GM12872 (cell line): ENCODE results near the gene FNDC3B.

Source experiments
- TF ChIP-seq, protein P1 (sequence below): IDR thresholded peaks from 3 replicates; pipeline ENCODE4 v1.5.1; 2011; ENCODE audit warnings: low read depth, mild to moderate bottlenecking, low read length, moderate library complexity; ENCODE audit not compliant: insufficient read depth

Gene FNDC3B

DNA sequence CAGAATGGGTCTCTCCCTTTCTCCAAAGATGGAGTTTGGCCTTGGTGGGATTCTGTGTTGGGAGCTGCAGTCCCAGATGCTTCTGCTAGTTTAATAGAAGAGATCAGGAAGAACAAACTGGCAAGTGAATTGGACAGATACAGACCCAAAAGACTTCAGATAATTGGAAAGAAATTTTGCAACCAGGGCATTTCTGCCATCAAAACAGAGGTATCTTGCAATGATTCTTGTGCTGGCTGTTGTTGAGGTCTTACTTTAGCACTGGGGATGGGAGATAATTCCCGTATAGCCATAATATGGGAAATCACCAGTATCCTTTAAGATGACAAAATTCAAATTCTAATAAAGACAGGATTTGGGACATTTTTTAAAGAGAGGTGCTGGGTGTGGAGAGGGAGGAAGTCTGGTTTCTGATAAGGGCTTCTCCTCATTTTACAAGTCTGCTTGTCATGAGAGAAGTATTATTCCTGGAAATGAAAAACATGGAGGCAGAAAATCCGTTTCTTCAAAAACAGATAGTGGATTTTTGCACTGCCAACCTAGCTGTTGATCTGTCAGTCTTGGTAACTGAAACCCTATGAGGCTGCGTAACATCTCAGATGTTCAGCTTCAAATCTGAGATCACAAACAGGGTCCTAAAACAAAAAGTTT, 40.1 kb downstream of the FNDC3B start:
- TF ChIP-seq, protein P1, sequence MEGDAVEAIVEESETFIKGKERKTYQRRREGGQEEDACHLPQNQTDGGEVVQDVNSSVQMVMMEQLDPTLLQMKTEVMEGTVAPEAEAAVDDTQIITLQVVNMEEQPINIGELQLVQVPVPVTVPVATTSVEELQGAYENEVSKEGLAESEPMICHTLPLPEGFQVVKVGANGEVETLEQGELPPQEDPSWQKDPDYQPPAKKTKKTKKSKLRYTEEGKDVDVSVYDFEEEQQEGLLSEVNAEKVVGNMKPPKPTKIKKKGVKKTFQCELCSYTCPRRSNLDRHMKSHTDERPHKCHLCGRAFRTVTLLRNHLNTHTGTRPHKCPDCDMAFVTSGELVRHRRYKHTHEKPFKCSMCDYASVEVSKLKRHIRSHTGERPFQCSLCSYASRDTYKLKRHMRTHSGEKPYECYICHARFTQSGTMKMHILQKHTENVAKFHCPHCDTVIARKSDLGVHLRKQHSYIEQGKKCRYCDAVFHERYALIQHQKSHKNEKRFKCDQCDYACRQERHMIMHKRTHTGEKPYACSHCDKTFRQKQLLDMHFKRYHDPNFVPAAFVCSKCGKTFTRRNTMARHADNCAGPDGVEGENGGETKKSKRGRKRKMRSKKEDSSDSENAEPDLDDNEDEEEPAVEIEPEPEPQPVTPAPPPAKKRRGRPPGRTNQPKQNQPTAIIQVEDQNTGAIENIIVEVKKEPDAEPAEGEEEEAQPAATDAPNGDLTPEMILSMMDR, result no peak

DNA sequence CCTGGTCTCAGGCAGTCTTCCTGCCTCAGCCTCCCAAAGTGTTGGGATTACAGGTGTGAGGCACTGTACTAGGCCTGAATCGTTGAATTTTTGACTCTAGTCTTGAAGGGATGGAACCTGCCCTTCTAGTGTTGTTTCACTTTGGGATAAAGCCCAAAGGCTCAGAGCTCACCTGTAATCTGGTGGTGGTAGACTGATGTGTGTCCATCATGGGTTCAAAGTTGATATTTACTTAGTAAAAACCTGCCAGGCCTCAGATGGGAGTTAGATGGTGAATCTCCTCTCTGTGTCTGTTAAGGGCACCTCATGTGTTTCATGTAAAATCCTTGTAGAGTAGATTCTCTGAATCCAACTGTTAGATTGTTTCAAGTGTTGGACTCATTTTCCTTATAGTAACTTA, 41.1 kb downstream of the FNDC3B start:
- TF ChIP-seq, protein P1, result no peak

DNA sequence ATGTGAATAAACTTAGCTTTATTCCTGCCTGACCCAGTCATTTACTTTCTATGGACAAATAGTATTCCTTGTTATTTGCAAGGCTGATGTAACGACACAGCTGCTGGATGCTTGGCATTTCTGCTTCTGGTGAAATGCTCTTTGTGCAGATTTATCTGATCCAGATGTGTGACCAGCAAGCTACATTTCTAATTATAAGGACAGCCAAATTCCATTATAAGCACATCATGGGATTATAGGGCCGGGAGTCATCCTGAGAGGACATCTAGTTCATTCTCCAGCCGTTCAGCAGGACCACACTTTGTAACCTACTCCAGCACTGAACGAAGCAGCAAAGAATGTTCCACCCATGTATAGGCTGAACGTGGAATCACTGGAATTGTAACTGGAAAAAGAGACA, 42.9 kb downstream of the FNDC3B start:
- TF ChIP-seq, protein P1, result no peak

DNA sequence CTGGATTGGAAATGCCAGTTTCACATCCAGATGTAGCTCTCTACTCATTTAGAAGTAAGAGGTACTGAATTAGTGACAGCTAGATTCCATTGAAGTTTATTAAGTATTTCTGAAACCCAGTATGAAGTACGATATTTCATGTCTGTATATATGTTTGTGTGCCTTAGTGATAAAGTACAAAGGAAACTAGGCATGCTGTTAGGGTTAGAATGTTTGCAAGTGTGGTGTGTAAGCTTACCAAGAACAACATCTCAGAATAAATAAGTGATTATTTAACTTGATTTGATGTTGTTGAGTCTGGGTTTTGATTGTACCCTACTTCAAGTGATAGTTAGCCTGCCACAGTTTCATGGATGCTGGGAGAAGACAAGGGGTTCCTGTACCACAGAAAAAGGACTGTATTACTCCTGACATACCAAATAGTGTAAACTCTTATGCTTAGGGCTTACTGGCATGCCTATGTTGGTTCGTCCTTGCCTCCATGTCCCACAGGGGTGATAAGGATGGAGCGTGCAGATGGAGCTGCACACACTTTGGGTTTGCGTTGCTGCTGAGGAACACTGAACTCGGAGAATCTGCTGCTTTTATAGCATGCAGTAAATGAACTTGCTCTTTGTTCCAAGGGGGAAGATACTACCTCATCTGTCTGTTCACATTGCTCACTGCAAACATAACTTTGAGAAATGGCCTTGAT, 43.6 kb downstream of the FNDC3B start:
- TF ChIP-seq, protein P1, result no peak

DNA sequence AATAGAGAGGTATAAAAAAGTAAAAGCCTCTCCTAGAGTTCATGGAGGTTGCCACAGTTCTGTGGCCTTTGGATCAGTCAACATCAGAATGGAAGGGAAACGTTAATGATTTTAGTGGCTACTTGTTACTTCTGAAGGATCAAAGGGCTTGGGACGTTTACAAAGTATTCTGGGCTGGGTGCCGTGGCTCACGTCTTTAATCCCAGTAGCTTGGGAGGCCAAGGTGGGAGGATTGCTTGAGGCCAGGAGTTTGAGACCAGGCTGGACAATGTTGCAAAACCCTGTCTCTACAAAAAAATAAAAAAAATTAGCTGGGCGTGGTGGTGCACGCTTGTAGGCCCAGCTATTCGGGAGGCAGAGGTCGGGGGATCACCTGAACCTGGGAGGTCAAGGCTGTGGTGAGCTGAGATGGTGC, 44.6 kb downstream of the FNDC3B start:
- TF ChIP-seq, protein P1, result no peak

DNA sequence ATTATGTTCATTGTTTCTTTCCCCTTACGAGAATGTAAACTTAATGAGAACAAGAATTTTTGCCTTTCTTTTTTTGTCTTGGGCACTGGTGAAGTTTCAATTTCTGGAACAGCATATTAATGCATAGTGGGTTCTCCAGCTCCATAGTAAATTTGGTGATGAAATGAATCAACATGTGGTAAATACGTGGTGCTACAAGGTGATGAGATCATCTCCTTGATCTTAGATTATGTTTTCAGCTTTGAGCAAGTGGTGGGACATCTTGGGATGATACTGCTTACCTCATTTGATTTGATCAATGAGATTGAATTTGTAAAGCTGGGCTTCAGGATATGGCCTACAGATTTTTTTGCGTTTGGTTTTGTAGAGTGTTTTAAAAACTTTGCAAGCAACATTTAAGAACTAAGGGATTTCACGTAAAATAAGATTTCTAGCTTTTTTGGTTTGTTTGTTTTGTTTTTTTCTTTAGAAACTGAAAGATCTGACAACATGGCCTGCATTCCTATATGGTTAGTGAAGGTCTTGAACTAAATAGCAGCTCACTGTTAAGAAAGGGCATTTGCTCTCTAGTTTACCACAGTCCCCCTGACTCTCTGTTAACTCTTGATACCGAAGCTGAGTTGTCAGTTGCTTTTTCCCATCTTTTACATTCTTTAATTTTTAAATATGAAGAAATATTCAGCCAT, 45.6 kb downstream of the FNDC3B start:
- TF ChIP-seq, protein P1, result no peak

DNA sequence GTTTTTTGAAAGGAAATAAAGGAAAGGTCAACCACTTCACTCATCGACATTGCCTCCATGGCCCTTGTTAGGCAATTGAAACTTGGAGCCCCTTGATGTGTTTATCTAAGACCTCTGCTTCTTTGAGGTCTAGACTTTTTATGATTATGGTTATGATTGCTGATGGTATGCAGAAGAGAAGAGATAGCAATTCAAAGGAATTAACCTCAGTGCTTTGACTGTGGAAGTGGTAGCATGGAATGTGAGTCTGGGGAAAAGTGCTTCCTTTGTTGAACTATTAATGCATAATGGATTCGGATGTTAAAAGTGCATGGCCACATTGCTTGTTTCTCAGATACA, 46.1 kb downstream of the FNDC3B start:
- TF ChIP-seq, protein P1, result no peak
